IgD-negative memory B cell (primary cell): ENCODE results near the gene TMEM244. TPM values are rescaled to one million over a fixed set of nuclear protein-coding genes. Genes with fewer than 3 reads are reported as not detected.
"Not testable (repeated sequence)": the region's sequence is repeated elsewhere in the genome, so short reads cannot be mapped to it uniquely, and the experiment has no call there.

ENCODE experiments used
- H3K27ac Mint-ChIP-seq, 3 donors: one replicate each; pipeline ENCODE4 v1.8.0; 2020 to 2022; ENCODE audit warnings: mild to moderate bottlenecking in 3 of 3, mixed read lengths in 3 of 3, moderate library complexity in 1 of 3
- H3K27me3 Mint-ChIP-seq: one replicate; pipeline ENCODE4 v1.8.0; 2021; ENCODE audit warnings: mixed read lengths
- H3K36me3 Mint-ChIP-seq: one replicate; pipeline ENCODE4 v1.8.0; 2020; ENCODE audit warnings: mild to moderate bottlenecking, mixed read lengths
- H3K4me1 Mint-ChIP-seq, 3 donors: one replicate each; pipeline ENCODE4 v1.8.0; 2020 to 2022; ENCODE audit warnings: mixed read lengths in 3 of 3, mild to moderate bottlenecking in 1 of 3
- H3K4me3 Mint-ChIP-seq, 4 donors: one replicate each; pipeline ENCODE4 v1.8.0; 2020 to 2022; ENCODE audit warnings: mild to moderate bottlenecking in 4 of 4, mixed read lengths in 4 of 4, moderate library complexity in 3 of 4
- H3K9me3 Mint-ChIP-seq, 3 donors: one replicate each; pipeline ENCODE4 v1.8.0; 2020 to 2021; ENCODE audit warnings: mixed read lengths in 3 of 3, mild to moderate bottlenecking in 1 of 3
- polyA plus RNA-seq: library from polyadenylated mRNA; unstranded; fragments of 300-500 nt; fragmentation: Illumina TruSeq; gene quantifications from one replicate; pipeline ENCODE4 v1.2.3, GENCODE V29; 2021

The TMEM244 gene
- polyA plus RNA-seq, 1 donor from 2014 or later, result 0.84 TPM

- Mint-ChIP-seq H3K4me3 (no peak overlapping the region), H3K36me3 (no peaks in the 10 kb centered on the region), H3K9me3 (peaks cover 0 to 4% (median 2%) of the 10 kb centered on the region in 3 donors), H3K27me3 (peaks cover 5% of the 10 kb centered on the region), H3K4me1 (no peaks in the 10 kb centered on the region), H3K27ac (no peak overlapping the region)
These were observed 48.9 kb downstream of the TMEM244 start for GRCh38 chr6:129812145-129812777.

GRCh38 chr6:129807141-129807540 lies 54.0 kb downstream of the TMEM244 start:
- H3K36me3 Mint-ChIP-seq, H3K4me3 Mint-ChIP-seq, H3K27ac Mint-ChIP-seq, H3K4me1 Mint-ChIP-seq: not testable (repeated sequence)
- Mint-ChIP-seq H3K9me3 (peaks cover 4 to 17% (median 5%) of the 10 kb centered on the region in 3 donors), H3K27me3 (peaks cover 10% of the 10 kb centered on the region)

- Mint-ChIP-seq H3K9me3 (peaks cover 4 to 17% (median 5%) of the 10 kb centered on the region in 3 donors), H3K27me3 (peaks cover 10% of the 10 kb centered on the region)
- H3K4me1 Mint-ChIP-seq, H3K27ac Mint-ChIP-seq, H3K4me3 Mint-ChIP-seq, H3K36me3 Mint-ChIP-seq: not testable (repeated sequence)
These were observed 58.2 kb downstream of the TMEM244 start for GRCh38 chr6:129802920-129803319.

GRCh38 chr6:129801909-129802308 lies 59.2 kb downstream of the TMEM244 start:
- Mint-ChIP-seq H3K4me3 (no peak overlapping the region), H3K36me3 (peaks cover 7% of the 10 kb centered on the region), H3K9me3 (peaks cover 2 to 17% (median 2%) of the 10 kb centered on the region in 3 donors), H3K27me3 (peaks cover 5% of the 10 kb centered on the region), H3K4me1 (no peaks in the 10 kb centered on the region), H3K27ac (peak overlapping the region in 1 of 3 donors; percentile 65)

- Mint-ChIP-seq H3K27ac (no peak overlapping the region), H3K27me3 (peaks cover 6% of the 10 kb centered on the region), H3K36me3 (peaks cover 1% of the 10 kb centered on the region), H3K9me3 (peaks cover 0 to 3% (median 0%) of the 10 kb centered on the region in 3 donors), H3K4me3 (no peak overlapping the region), H3K4me1 (peaks cover 0 to 8% (median 5%) of the 10 kb centered on the region in 3 donors)
These were observed 65.9 kb downstream of the TMEM244 start for GRCh38 chr6:129795261-129795660.

GRCh38 chr6:129793447-129793846 lies 67.7 kb downstream of the TMEM244 start:
- peaks cover 0 to 8% (median 5%) of the 10 kb centered on the region in 3 donors for H3K4me1 Mint-ChIP-seq
- H3K4me3 Mint-ChIP-seq, result no peak overlapping the region
- peaks cover 1% of the 10 kb centered on the region for H3K36me3 Mint-ChIP-seq
- peaks cover 0 to 3% (median 0%) of the 10 kb centered on the region in 3 donors for H3K9me3 Mint-ChIP-seq
- peaks cover 6% of the 10 kb centered on the region for H3K27me3 Mint-ChIP-seq
- H3K27ac Mint-ChIP-seq, result peak overlapping the region in 1 of 3 donors; percentile 44

GRCh38 chr6:129792049-129792448 lies 69.1 kb downstream of the TMEM244 start:
- peaks cover 1% of the 10 kb centered on the region for H3K36me3 Mint-ChIP-seq
- H3K4me3 Mint-ChIP-seq, result no peak overlapping the region
- H3K9me3 Mint-ChIP-seq, result peaks cover 0 to 3% (median 0%) of the 10 kb centered on the region in 3 donors
- no peak overlapping the region for H3K27ac Mint-ChIP-seq
- H3K4me1 Mint-ChIP-seq, result peaks cover 0 to 8% (median 5%) of the 10 kb centered on the region in 3 donors
- H3K27me3 Mint-ChIP-seq, result peaks cover 6% of the 10 kb centered on the region

- Mint-ChIP-seq H3K36me3 (peaks cover 1% of the 10 kb centered on the region), H3K27ac (no peak overlapping the region), H3K27me3 (peaks cover 6% of the 10 kb centered on the region), H3K4me3 (no peak overlapping the region), H3K9me3 (peaks cover 0 to 3% (median 0%) of the 10 kb centered on the region in 3 donors), H3K4me1 (peaks cover 0 to 8% (median 5%) of the 10 kb centered on the region in 3 donors)
These were observed 70.3 kb downstream of the TMEM244 start for GRCh38 chr6:129790785-129791184.

- H3K4me3 Mint-ChIP-seq, result no peak overlapping the region
- H3K4me1 Mint-ChIP-seq, result peaks cover 0 to 8% (median 5%) of the 10 kb centered on the region in 3 donors
- H3K9me3 Mint-ChIP-seq, result peaks cover 0 to 3% (median 1%) of the 10 kb centered on the region in 3 donors
- H3K27ac Mint-ChIP-seq, result no peak overlapping the region
- H3K36me3 Mint-ChIP-seq, result peaks cover 1% of the 10 kb centered on the region
- H3K27me3 Mint-ChIP-seq, result peaks cover 5% of the 10 kb centered on the region
These were observed 71.1 kb downstream of the TMEM244 start for GRCh38 chr6:129789974-129790373.

GRCh38 chr6:129787816-129788215 lies 73.3 kb downstream of the TMEM244 start:
- no peak overlapping the region for H3K27ac Mint-ChIP-seq
- H3K4me1 Mint-ChIP-seq, result peaks cover 0 to 4% (median 3%) of the 10 kb centered on the region in 3 donors
- peaks cover 0 to 2% (median 1%) of the 10 kb centered on the region in 3 donors for H3K9me3 Mint-ChIP-seq
- H3K4me3 Mint-ChIP-seq, result no peak overlapping the region
- peaks cover 2% of the 10 kb centered on the region for H3K27me3 Mint-ChIP-seq
- peaks cover 3% of the 10 kb centered on the region for H3K36me3 Mint-ChIP-seq

GRCh38 chr6:129786548-129786947 lies 74.6 kb downstream of the TMEM244 start:
- Mint-ChIP-seq H3K9me3 (peaks cover 1 to 4% (median 4%) of the 10 kb centered on the region in 3 donors), H3K4me1 (peaks cover 0 to 4% (median 2%) of the 10 kb centered on the region in 3 donors), H3K36me3 (peaks cover 4% of the 10 kb centered on the region), H3K27me3 (peaks cover 2% of the 10 kb centered on the region), H3K4me3 (no peak overlapping the region), H3K27ac (no peak overlapping the region)

- H3K27me3 Mint-ChIP-seq, result peaks cover 3% of the 10 kb centered on the region
- no peak overlapping the region for H3K4me3 Mint-ChIP-seq
- peaks cover 6% of the 10 kb centered on the region for H3K36me3 Mint-ChIP-seq
These were observed 75.4 kb downstream of the TMEM244 start for GRCh38 chr6:129785756-129786135.

GRCh38 chr6:129785047-129785755 lies 75.9 kb downstream of the TMEM244 start:
- Mint-ChIP-seq H3K4me1 (peaks cover 0 to 1% (median 0%) of the 10 kb centered on the region in 3 donors), H3K4me3 (no peak overlapping the region), H3K9me3 (peaks cover 1 to 6% (median 4%) of the 10 kb centered on the region in 3 donors), H3K27me3 (peaks cover 3% of the 10 kb centered on the region), H3K36me3 (peaks cover 6% of the 10 kb centered on the region), H3K27ac (no peak overlapping the region)

More at GRCh38 chr6:129785756-129786135, 75.4 kb downstream of the TMEM244 start:
- Mint-ChIP-seq H3K27ac (no peak overlapping the region), H3K4me1 (peaks cover 0 to 2% (median 2%) of the 10 kb centered on the region in 3 donors), H3K9me3 (peaks cover 1 to 4% (median 4%) of the 10 kb centered on the region in 3 donors)
